Cardiac muscle cell (in vitro differentiated cells and primary cell): Measurements from ENCODE around the gene ZSWIM3. TPM values are rescaled to one million over a fixed set of nuclear protein-coding genes. Genes with fewer than 3 reads are reported as not detected.
"Not testable (repeated sequence)": the region's sequence is repeated elsewhere in the genome, so short reads cannot be mapped to it uniquely, and the experiment has no call there.

ENCODE experiments used
- DNase-seq, 2 donors: peaks; one replicate each; pipeline versions ENCODE4 v3.0.0 to v3.0.0-alpha.2; 2010 to 2017; ENCODE audit warnings: low read depth in 1 of 2, low spot score in 1 of 2
- H3K27ac ChIP-seq: fragments of 200-600 bp; sonication (generic); 2 replicates; pipeline ENCODE4 v1.5.1; 2016
- H3K27me3 ChIP-seq: fragments of 200-600 bp; sonication (generic); 2 replicates; pipeline ENCODE4 v1.6.0; 2016; ENCODE audit warnings: control low read depth
- H3K36me3 ChIP-seq: fragments of 200-600 bp; sonication (generic); 2 replicates; pipeline ENCODE4 v1.5.1; 2016; ENCODE audit warnings: control low read depth
- H3K4me1 ChIP-seq: fragments of 200-600 bp; sonication (generic); 2 replicates; pipeline ENCODE4 v1.8.1; 2017; ENCODE audit warnings: low read depth, mild to moderate bottlenecking, mixed run types
- H3K4me3 ChIP-seq: fragments of 200-600 bp; sonication (generic); 2 replicates; pipeline ENCODE4 v1.5.1; 2016; ENCODE audit warnings: mild to moderate bottlenecking
- H3K9me3 ChIP-seq: fragments of 200-600 bp; sonication (generic); 2 replicates; pipeline ENCODE4 v1.5.1; 2017; ENCODE audit warnings: low read depth, mild to moderate bottlenecking, control low read depth
- polyA plus RNA-seq: library from polyadenylated mRNA; unstranded; fragments of >200 nt; fragmentation: Nextera tagmentation; extraction: Ambion mirVana; gene quantifications from 2 replicates; pipeline ENCODE4 v1.2.1, GENCODE V29; 2016
- total RNA-seq: library from RNA; depleted of rRNA; stranded (reverse); fragments of >200 nt; gene quantifications from 2 replicates; pipeline ENCODE4 v1.2.3, GENCODE V29; 2016
- TF ChIP-seq, protein P1 (sequence below): IDR thresholded peaks from 2 replicates; pipeline ENCODE4 v1.5.1; 2012; ENCODE audit warnings: low read depth, mild to moderate bottlenecking, low read length

The ZSWIM3 gene
- total and polyA plus RNA-seq, 2 experiments from 2014 or later, result 2.2 to 8.0 TPM

DNA sequence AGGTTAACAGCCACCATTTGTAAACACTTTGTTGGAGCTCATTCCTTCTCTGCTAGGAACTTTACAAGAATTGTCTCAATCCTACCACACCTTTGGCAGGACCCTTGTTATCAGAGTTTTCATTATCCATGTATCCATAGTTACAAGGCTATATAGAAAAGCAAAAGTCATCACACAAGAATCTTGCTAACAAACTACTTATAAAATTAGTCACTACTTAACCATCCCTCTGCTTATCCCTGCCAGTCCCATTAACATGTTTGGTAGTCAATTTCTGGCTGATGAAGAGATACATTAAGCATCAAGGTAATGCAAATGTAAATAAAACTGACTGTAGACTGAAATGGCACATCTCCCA, 10.4 kb downstream of the ZSWIM3 start:
- no peaks in the 10 kb centered on the region for H3K27me3 ChIP-seq
- no peak overlapping the region for H3K4me3 ChIP-seq
- TF ChIP-seq, protein P1, sequence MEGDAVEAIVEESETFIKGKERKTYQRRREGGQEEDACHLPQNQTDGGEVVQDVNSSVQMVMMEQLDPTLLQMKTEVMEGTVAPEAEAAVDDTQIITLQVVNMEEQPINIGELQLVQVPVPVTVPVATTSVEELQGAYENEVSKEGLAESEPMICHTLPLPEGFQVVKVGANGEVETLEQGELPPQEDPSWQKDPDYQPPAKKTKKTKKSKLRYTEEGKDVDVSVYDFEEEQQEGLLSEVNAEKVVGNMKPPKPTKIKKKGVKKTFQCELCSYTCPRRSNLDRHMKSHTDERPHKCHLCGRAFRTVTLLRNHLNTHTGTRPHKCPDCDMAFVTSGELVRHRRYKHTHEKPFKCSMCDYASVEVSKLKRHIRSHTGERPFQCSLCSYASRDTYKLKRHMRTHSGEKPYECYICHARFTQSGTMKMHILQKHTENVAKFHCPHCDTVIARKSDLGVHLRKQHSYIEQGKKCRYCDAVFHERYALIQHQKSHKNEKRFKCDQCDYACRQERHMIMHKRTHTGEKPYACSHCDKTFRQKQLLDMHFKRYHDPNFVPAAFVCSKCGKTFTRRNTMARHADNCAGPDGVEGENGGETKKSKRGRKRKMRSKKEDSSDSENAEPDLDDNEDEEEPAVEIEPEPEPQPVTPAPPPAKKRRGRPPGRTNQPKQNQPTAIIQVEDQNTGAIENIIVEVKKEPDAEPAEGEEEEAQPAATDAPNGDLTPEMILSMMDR, result no peak
- no peaks in the 10 kb centered on the region for H3K4me1 ChIP-seq
- H3K27ac ChIP-seq, result no peak overlapping the region
- no peaks in the 10 kb centered on the region for H3K36me3 ChIP-seq
- H3K9me3 ChIP-seq, result no peaks in the 10 kb centered on the region
- peak in 1 of 2 donors; percentile 24 for DNase-seq

DNA sequence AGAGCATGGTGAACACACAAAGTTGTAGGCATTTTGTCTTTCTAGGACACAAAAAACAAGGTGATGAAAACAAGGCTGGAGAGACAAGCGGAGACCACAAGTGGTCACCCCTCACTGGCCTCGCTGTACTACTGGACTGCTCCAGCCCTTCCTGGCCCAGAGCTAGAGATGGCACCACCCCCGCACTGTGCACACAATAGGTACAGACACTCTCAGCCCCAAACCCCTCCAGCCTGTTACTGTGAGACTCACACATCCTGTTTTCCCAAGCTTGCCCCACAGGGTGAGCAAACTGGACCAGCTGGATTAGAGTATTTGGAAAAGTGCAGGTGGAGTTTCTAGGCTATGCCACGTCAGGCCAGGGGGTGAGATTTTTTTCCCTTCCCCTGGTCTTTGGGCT, 15.2 kb downstream of the ZSWIM3 start:
- no peak overlapping the region for H3K27ac ChIP-seq
- H3K27me3 ChIP-seq, result no peaks in the 10 kb centered on the region
- no peaks in the 10 kb centered on the region for H3K4me1 ChIP-seq
- DNase-seq, result no peak
- no peak overlapping the region for H3K4me3 ChIP-seq
- no peaks in the 10 kb centered on the region for H3K9me3 ChIP-seq
- TF ChIP-seq, protein P1, result no peak
- peaks cover 10% of the 10 kb centered on the region for H3K36me3 ChIP-seq

DNA sequence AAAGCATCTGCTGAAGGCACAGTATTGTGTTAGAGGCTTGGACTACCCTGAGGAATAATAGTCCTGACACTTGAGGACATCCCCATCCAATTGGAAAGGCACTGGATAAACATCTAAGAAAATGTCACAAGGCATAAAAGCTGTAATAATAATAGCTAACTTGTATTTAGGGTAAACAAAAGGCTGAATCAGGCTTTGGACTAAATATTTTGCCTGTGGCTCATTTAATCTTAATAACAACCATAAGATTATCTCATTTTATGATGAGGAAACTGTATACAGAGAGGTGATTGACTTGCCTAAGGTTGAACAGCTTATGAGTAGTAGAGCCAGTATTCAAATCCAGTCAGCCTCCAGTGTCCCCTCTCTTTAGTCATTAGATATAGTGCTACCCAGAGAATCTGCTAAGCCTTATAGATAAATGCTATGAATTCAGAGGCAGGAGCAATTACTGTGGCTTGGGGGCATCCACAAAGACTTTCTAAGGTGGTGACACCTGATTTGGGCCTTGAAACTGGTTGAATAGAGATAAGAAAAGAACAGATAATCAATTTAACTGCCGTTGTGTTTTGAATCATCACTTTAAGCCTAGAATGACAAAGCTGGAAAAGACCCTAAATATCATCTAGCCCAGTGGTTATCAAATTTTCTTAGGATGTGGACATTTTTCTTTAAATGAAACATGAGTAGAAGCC, 16.1 kb downstream of the ZSWIM3 start:
- no peaks in the 10 kb centered on the region for H3K4me1 ChIP-seq
- H3K27me3 ChIP-seq, result no peaks in the 10 kb centered on the region
- H3K36me3 ChIP-seq, result peaks cover 12% of the 10 kb centered on the region
- H3K27ac ChIP-seq, result no peak overlapping the region
- DNase-seq, result no peak
- TF ChIP-seq, protein P1, result no peak
- no peak overlapping the region for H3K4me3 ChIP-seq
- H3K9me3 ChIP-seq, result no peaks in the 10 kb centered on the region

DNA sequence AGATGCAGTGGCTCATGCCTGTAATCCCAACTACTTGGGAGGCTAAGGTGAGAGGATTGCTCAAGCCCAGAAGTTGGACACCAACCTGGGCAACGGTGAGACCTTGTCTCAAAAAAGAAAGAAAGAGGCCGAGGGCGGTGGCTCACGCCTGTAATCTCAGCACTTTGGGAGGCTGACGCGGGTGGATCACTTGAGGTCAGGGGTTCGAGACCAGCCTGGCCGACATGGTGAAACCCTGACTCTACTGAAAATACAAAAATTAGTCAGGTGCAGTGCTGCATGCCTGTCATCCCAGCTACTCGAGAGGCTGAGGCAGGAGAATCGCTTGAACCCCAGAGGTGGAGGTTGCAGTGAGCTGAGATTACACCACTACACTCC, 16.7 kb downstream of the ZSWIM3 start:
- H3K4me1 ChIP-seq, H3K9me3 ChIP-seq, DNase-seq, H3K4me3 ChIP-seq, H3K27me3 ChIP-seq, H3K27ac ChIP-seq: not testable (repeated sequence)
- H3K36me3 ChIP-seq, result peaks cover 16% of the 10 kb centered on the region

DNA sequence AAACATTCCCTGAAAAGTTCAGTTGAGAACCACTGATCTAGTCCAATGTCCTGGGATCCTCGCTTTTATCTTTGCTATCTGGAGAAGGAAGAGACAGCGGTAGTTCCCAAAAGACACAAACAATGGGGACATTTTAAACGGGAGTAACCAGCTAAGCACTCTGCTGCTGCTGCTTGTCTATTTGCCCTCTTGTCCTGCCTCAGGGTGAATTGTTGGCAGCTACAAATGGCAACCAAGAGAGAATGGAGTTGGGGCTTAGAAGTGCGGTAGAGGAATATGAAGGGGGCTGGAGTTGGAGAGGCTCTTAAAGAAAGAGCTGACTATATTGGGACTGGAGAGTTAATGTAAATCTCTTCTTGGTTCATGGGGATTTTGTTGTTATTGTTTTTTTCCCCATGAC, 17.2 kb downstream of the ZSWIM3 start:
- no peak for DNase-seq
- H3K27me3 ChIP-seq, result no peaks in the 10 kb centered on the region

DNA sequence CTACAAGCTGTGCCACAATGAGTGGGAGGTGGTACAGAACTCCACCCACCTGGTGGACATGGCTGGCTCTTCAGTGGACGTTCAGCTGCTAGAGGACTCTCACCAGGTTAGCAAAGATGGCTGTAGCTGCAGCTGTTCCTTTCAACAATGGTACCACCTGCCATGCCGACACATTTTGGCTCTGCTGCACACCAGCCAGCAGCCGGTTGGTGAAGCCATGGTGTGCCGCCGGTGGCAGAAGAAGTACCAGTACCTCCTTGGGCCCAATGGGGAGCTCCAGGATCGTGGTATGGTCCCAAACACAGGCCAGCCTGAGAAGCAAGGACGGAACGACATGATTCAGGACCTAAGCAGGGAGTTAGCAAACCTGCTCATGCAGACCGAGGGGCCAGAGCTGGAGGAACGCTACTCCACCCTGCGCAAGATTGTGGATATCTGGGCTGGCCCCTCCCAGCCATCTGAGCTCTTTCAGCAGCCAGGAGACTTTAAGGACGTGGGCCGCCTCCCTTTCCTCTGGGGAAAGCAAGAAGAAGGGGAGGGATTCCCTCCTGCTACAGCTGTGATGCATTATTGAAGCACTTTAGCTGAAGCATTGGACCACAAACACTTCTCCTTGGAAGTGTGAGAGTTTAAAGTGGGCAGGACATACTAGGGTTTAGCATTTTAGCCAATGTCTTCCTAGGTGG, 20.8 kb downstream of the ZSWIM3 start:
- H3K4me1 ChIP-seq, result peaks cover 6% of the 10 kb centered on the region
- no peaks in the 10 kb centered on the region for H3K9me3 ChIP-seq
- peaks cover 23% of the 10 kb centered on the region for H3K36me3 ChIP-seq
- no peak overlapping the region for H3K4me3 ChIP-seq
- no peak overlapping the region for H3K27ac ChIP-seq
- TF ChIP-seq, protein P1, result no peak
- no peaks in the 10 kb centered on the region for H3K27me3 ChIP-seq
- DNase-seq, result no peak

More for the DNA sequence above, 17.2 kb downstream of the ZSWIM3 start:
- no peaks in the 10 kb centered on the region for H3K4me1 ChIP-seq
- H3K36me3 ChIP-seq, result peaks cover 16% of the 10 kb centered on the region
- H3K27ac ChIP-seq, result no peak overlapping the region
- no peak overlapping the region for H3K4me3 ChIP-seq
- TF ChIP-seq, protein P1, result no peak
- H3K9me3 ChIP-seq, result no peaks in the 10 kb centered on the region
